Lung (tissue), 12 donors: ENCODE data around the gene SPATA6L. TPM values are rescaled to one million over a fixed set of nuclear protein-coding genes. Genes with fewer than 3 reads are reported as not detected.

Source experiments
- ATAC-seq: fragments of 200-7000 bp; cut with Tn5 transposase; one replicate; pipeline ENCODE4 v1.9.1; 2020; ENCODE audit warnings: moderate number of reproducible peaks; ENCODE audit not compliant: insufficient read depth, low FRiP score
- DNase-seq, 3 donors: peaks; one replicate each; pipeline ENCODE4 v3.0.0-alpha.2; 2013 to 2017
- H3K27ac ChIP-seq, 2 donors: one replicate each; pipeline ENCODE4 v1.5.1; 2013; ENCODE audit warnings: mild to moderate bottlenecking in 2 of 2, moderate library complexity in 2 of 2, control low read depth in 1 of 2, inconsistent platforms in 1 of 2, low read depth in 1 of 2, low read length in 1 of 2
- H3K27me3 ChIP-seq, 3 donors: one replicate each; pipeline ENCODE4 v1.5.1; 2013; ENCODE audit warnings: low read length in 2 of 3; ENCODE audit not compliant: control insufficient read depth in 3 of 3, insufficient read depth in 3 of 3
- H3K36me3 ChIP-seq, 4 donors: one replicate each; pipeline ENCODE4 v1.5.1; 2013; ENCODE audit warnings: low read length in 4 of 4, mild to moderate bottlenecking in 1 of 4, moderate library complexity in 1 of 4; ENCODE audit not compliant: control insufficient read depth in 4 of 4, insufficient read depth in 4 of 4
- H3K4me1 ChIP-seq, 5 donors: one replicate each; pipeline ENCODE4 v1.5.1; 2013; ENCODE audit warnings: low read length in 5 of 5, mild to moderate bottlenecking in 2 of 5, moderate library complexity in 1 of 5; ENCODE audit not compliant: control insufficient read depth in 5 of 5, insufficient read depth in 5 of 5
- H3K4me3 ChIP-seq: one replicate; pipeline ENCODE4 v1.5.1; 2013; ENCODE audit warnings: mild to moderate bottlenecking, control low read depth, moderate library complexity
- H3K9ac ChIP-seq, 2 donors: one replicate each; pipeline ENCODE4 v1.5.1; 2013; ENCODE audit warnings: low read length in 2 of 2, control low read depth in 1 of 2; ENCODE audit not compliant: insufficient read depth in 1 of 2
- H3K9me3 ChIP-seq, 4 donors: one replicate each; pipeline ENCODE4 v1.5.1; 2013; ENCODE audit warnings: low read length in 3 of 4, mild to moderate bottlenecking in 1 of 4, moderate library complexity in 1 of 4; ENCODE audit not compliant: control insufficient read depth in 4 of 4, insufficient read depth in 3 of 4
- WGBS, 2 donors: extraction: QIAGEN DNeasy Blood & Tissue Kit; methylation state at CpG; one replicate each; pipeline ENCODE4 v1.1.7; 2013; 5-methylcytosine and 5-hydroxymethylcytosine counted together
- polyA plus RNA-seq, 2 donors: library from polyadenylated mRNA; stranded (reverse); fragments of 200-250 nt; gene quantifications; one replicate each; pipeline ENCODE4 v1.2.1, GENCODE V29; 2013
- total RNA-seq, 2 donors: library from RNA; depleted of rRNA in 1 of 2; stranded (reverse); fragments of >200 nt in 1 of 2; gene quantifications; one replicate each; pipeline ENCODE4 v1.2.1, GENCODE V29; 2014 to 2021
- TF ChIP-seq, protein P1 (sequence below): IDR thresholded peaks from 2 replicates; pipeline ENCODE4 v1.5.1; 2012; ENCODE audit warnings: mild to moderate bottlenecking; ENCODE audit errors: control extremely low read depth, extremely low read depth
- donor health status: control.
- donor health status: control.
- donor health status: Bipolar disorder and iron deficiency.
- donor health status: healthy.
- donor health status: DM: yes; HTN: yes; CAD: no.

SPATA6L gene
- total and polyA plus RNA-seq, 4 donors: 2.1 to 25.6 (median 11.4) TPM

- ATAC-seq: no peak
- TF ChIP-seq, protein P1, sequence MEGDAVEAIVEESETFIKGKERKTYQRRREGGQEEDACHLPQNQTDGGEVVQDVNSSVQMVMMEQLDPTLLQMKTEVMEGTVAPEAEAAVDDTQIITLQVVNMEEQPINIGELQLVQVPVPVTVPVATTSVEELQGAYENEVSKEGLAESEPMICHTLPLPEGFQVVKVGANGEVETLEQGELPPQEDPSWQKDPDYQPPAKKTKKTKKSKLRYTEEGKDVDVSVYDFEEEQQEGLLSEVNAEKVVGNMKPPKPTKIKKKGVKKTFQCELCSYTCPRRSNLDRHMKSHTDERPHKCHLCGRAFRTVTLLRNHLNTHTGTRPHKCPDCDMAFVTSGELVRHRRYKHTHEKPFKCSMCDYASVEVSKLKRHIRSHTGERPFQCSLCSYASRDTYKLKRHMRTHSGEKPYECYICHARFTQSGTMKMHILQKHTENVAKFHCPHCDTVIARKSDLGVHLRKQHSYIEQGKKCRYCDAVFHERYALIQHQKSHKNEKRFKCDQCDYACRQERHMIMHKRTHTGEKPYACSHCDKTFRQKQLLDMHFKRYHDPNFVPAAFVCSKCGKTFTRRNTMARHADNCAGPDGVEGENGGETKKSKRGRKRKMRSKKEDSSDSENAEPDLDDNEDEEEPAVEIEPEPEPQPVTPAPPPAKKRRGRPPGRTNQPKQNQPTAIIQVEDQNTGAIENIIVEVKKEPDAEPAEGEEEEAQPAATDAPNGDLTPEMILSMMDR: no peak
- H3K9ac ChIP-seq: no peak overlapping the region
- H3K27ac ChIP-seq: no peak overlapping the region
- no peaks in the 10 kb centered on the region for H3K9me3 ChIP-seq
- H3K27me3 ChIP-seq: no peaks in the 10 kb centered on the region
- no peak overlapping the region for H3K4me3 ChIP-seq
- no peak for DNase-seq
- H3K4me1 ChIP-seq: peaks cover 0 to 2% (median 0%) of the 10 kb centered on the region in 5 donors
- 35% methylated on average over 1 of the region's 1 CpG for WGBS, 2 donors
- H3K36me3 ChIP-seq: peaks cover 4 to 39% (median 12%) of the 10 kb centered on the region in 4 donors
These were observed 35.2 kb upstream of the SPATA6L start for GRCh38 chr9:4701526-4701925.

DNA sequence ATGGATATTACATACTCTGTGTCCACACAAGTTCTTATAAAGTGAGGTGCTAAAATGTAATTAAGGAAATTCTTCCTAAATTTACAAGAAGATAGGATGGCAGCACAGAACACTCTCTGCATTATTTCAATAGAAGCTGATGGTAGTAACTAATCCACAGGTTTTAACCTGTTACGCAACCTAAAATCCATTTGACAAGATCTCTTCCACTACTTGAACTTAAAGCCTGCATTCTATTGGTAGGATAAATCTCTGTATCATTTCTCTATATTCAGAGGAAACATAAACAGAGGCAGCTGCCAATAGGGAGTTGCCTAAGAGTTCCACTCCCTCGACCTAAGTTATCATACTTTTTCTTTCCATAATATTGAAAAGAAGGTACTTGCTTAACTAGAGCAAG lies 34.7 kb upstream of the SPATA6L start:
- H3K36me3 ChIP-seq: peaks cover 4 to 39% (median 12%) of the 10 kb centered on the region in 4 donors

GRCh38 chr9:4700091-4700490 lies 33.8 kb upstream of the SPATA6L start:
- 88 to 95% methylated on average over 3 of the region's 3 CpGs for WGBS, 2 donors
- DNase-seq (no peak), ATAC-seq (no peak)
- Histone ChIP-seq H3K27ac (no peak overlapping the region), H3K9me3 (no peaks in the 10 kb centered on the region), H3K4me1 (peaks cover 0 to 2% (median 0%) of the 10 kb centered on the region in 5 donors), H3K9ac (no peak overlapping the region), H3K27me3 (no peaks in the 10 kb centered on the region), H3K36me3 (peaks cover 4 to 43% (median 12%) of the 10 kb centered on the region in 4 donors), H3K4me3 (no peak overlapping the region)
- TF ChIP-seq, protein P1: no peak

More for the DNA sequence above, 34.7 kb upstream of the SPATA6L start:
- H3K9me3 ChIP-seq: no peaks in the 10 kb centered on the region
- no peak overlapping the region for H3K9ac ChIP-seq
- H3K4me3 ChIP-seq: no peak overlapping the region
- no peak for ATAC-seq
- H3K4me1 ChIP-seq: peaks cover 0 to 2% (median 0%) of the 10 kb centered on the region in 5 donors
- TF ChIP-seq, protein P1: no peak
- no peak for DNase-seq
- H3K27ac ChIP-seq: no peak overlapping the region
- 76 to 80% methylated on average over 2 of the region's 2 CpGs for WGBS, 2 donors
- no peaks in the 10 kb centered on the region for H3K27me3 ChIP-seq

DNA sequence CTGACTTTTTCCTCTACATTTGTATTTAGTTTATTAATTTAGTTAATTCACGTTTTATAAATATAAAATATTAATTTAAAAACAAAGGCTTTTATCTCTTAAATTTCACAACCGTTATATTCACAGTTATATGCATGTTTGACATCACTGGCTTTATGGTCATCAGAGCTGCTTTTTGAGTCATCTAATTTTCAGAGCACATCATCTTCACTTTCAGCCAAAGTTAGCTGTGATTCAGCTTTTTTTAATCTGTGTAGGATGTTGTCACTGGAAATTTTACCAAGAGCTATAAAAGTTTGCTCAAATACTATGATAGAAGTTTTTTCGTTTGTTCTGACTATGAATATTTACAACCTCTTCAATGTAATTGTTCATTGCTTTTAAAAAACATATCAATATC lies 25.5 kb upstream of the SPATA6L start:
- WGBS, 2 donors: 91 to 93% methylated on average over 3 of the region's 3 CpGs
- Histone ChIP-seq H3K4me1 (peaks cover 0 to 10% (median 1%) of the 10 kb centered on the region in 5 donors), H3K36me3 (peaks cover 4 to 26% (median 10%) of the 10 kb centered on the region in 4 donors), H3K27ac (no peak overlapping the region), H3K9ac (no peak overlapping the region), H3K4me3 (no peak overlapping the region), H3K9me3 (no peaks in the 10 kb centered on the region), H3K27me3 (no peaks in the 10 kb centered on the region)
- ATAC-seq (no peak), DNase-seq (no peak)
- TF ChIP-seq, protein P1: no peak
